ENCODE measurements around the gene XPNPEP1. TPM values are rescaled to one million over a fixed set of nuclear protein-coding genes. Genes with fewer than 3 reads are reported as not detected.

Gene XPNPEP1
- total and polyA plus RNA-seq, 2 of the 4 experiments (the other 2 are of a cell fraction): 164 to 311 TPM

- Histone ChIP-seq H3K9me1 (ENCODE audit: insufficient read depth, low read length) (peaks cover 7% of the 10 kb centered on the region; the same call in 1 of the 2 replicates), H3K4ac (ENCODE audit: low read depth, low read length) (peak overlapping the region; percentile 52; the same call in 1 of the 2 replicates), H3K18ac (ENCODE audit: low read depth, low read length) (peak overlapping the region; percentile 69), H2BK5ac (ENCODE audit: low read depth, low read length, poor library complexity, severe bottlenecking) (no peak overlapping the region), H3K4me1 (ENCODE audit: control insufficient read depth, insufficient read depth, low read length) (peaks cover 20% of the 10 kb centered on the region), H3K79me1 (ENCODE audit: low read depth in 1 of 2, low read length in 2 of 2) (no peaks in the 10 kb centered on the region), H3K27me3 (ENCODE audit: control insufficient read depth, insufficient read depth, low read length) (no peaks in the 10 kb centered on the region), H2BK20ac (ENCODE audit: low read depth, low read length) (peak overlapping the region; percentile 67), H2AK5ac (ENCODE audit: low read depth, low read length) (no peak overlapping the region), H3K4me2 (ENCODE audit: low read depth, low read length) (peak overlapping the region; percentile 10; the same call in 1 of the 2 replicates), H2BK120ac (ENCODE audit: low read depth, low read length) (peak overlapping the region; percentile 60; the same call in 1 of the 2 replicates), H4K91ac (ENCODE audit: insufficient read depth, low read depth, low read length) (peak overlapping the region; percentile 23; the same call in 1 of the 2 replicates), H4K5ac (ENCODE audit: low read depth, low read length) (peak overlapping the region; percentile 62; the same call in 1 of the 2 replicates), H4K8ac (ENCODE audit: low read depth in 2 of 2, low read length in 2 of 2) (peak overlapping the region in 1 of 2 experiments; percentile 62; a peak in 1 of 4 replicates), H2AFZ (replicated peaks; ENCODE audit: low read length, poor library complexity) (no peak overlapping the region), H3K14ac (replicated peaks; ENCODE audit: low read depth, low read length) (peak overlapping the region; percentile 13; the same call in 1 of the 2 replicates), H3K27ac (ENCODE audit: insufficient read depth, low read length) (peak overlapping the region; percentile 55; the same call in 1 of the 2 replicates), H3K56ac (ENCODE audit: extremely low read depth, insufficient read depth, low read length) (no peak overlapping the region), H2AK9ac (replicated peaks; ENCODE audit: low read depth, low read length, poor library complexity) (no peak overlapping the region), H3K9me3 (ENCODE audit: control insufficient read depth, insufficient read depth, low read length) (no peaks in the 10 kb centered on the region), H3K9ac (ENCODE audit: low read depth, low read length) (0 out of 2 replicates have a peak overlapping the region, but pooled peaks have one; percentile 14), H3K4me3 (ENCODE audit: insufficient read depth, low read depth, low read length) (no peak overlapping the region), H2BK15ac (ENCODE audit: low read depth, low read length) (0 out of 3 replicates have a peak overlapping the region, but pooled peaks have one; percentile 80), H4K20me1 (ENCODE audit: insufficient read depth, low read length) (no peaks in the 10 kb centered on the region), H3K23ac (ENCODE audit: low read depth, low read length) (0 out of 2 replicates have a peak overlapping the region, but pooled peaks have one; percentile 13), H3K36me3 (ENCODE audit: control insufficient read depth, insufficient read depth, low read length) (no peaks in the 10 kb centered on the region)
- ChIA-PET POLR2A (ENCODE audit: unreplicated experiment) (interaction anchor here (0.6 kb wide), 1 partner anchor 64 kb away, joined by 3 read pairs; no protein-coding TSS in a partner anchor), CTCF (interaction anchor here (0.5 to 1.1 kb wide), 2 partner anchors 77 to 294 kb away, joined by 3 read pairs; no protein-coding TSS in a partner anchor)
- intact Hi-C loops (cut with micrococcal nuclease) (no loop called here), in situ Hi-C loops (cut with MboI; ENCODE audit: low sequenced_read_pairs) (no loop called here), dilution Hi-C loops (cut with HindIII; ENCODE audit: low sequenced_read_pairs, unreplicated experiment) (no loop called here)
- TF ChIP-seq USF2 (IDR thresholded peaks at IDR 0.05; ENCODE audit: low read depth, low read length) (no peak), CHD1 (IDR thresholded peaks at IDR 0.05; ENCODE audit: low read depth, low read length) (no peak), SMC3 (IDR thresholded peaks at IDR 0.05; ENCODE audit: low read depth, low read length) (no peak), RAD21 (IDR thresholded peaks at IDR 0.05; ENCODE audit: low read length) (no peak), POLR2A (IDR thresholded peaks at IDR 0.05; ENCODE audit: low read depth, low read length) (no peak), MAFK (IDR thresholded peaks at IDR 0.05; ENCODE audit: low read depth, low read length) (no peak), MXI1 (IDR thresholded peaks at IDR 0.05; ENCODE audit: borderline replicate concordance, low read depth, low read length) (no peak), CEBPB (IDR thresholded peaks at IDR 0.05; ENCODE audit: low read depth, low read length) (no peak), MAZ (IDR thresholded peaks at IDR 0.05; ENCODE audit: borderline replicate concordance, low read depth, low read length) (no peak)
- no CpG with 5 or more reads among the region's 5 CpGs for WGBS, 2 experiments (ENCODE audit: extremely low coverage in 2 of 2, insufficient read length in 1 of 2)
- no TSS peak for BruUV-seq (replicated peaks)
- peak; percentile 69 for DNase-seq
- ATAC-seq (ENCODE audit: low read depth): no peak
Observed at GRCh38 chr10:109961174-109962001, 38.1 kb upstream of the XPNPEP1 start.

Measured in IMR-90 (cell line).